MCF 10A (cell line): ENCODE measurements around the gene ISG20L2. TPM values are rescaled to one million over a fixed set of nuclear protein-coding genes. Genes with fewer than 3 reads are reported as not detected.

Experiments used
- BruUV-seq: library from RNA; stranded (reverse); fragments of 400-500 nt; replicated peaks from 2 replicates; lab custom pipeline; 2021; lab: Mats Ljungman, UMichigan
- CTCF ChIA-PET: fragments of 300-600 bp; sonication (Branson Sonifier 250); formaldehyde crosslinking; extraction: SDS; loops from one replicate; lab custom pipeline; 2021; ENCODE audit warnings: antibody characterized with exemption, inconsistent platforms; lab: Yijun Ruan, JAX
- POLR2A ChIA-PET: fragments of 300-600, 350-650 bp; sonication (Branson Sonifier 250); formaldehyde crosslinking; extraction: SDS; loops from one replicate; lab custom pipeline; 2020; ENCODE audit warnings: antibody characterized with exemption, inconsistent platforms; lab: Yijun Ruan, JAX
- DNase-seq: peaks from one replicate; pipeline ENCODE4 v3.0.0-alpha.2; 2018; ENCODE audit not compliant: unreplicated experiment
- H3K27ac Mint-ChIP-seq: one replicate; pipeline ENCODE4 v1.8.0; 2022; ENCODE audit warnings: mild to moderate bottlenecking, low read depth, mixed read lengths; ENCODE audit not compliant: unreplicated experiment
- H3K27me3 Mint-ChIP-seq: one replicate; pipeline ENCODE4 v1.8.0; 2022; ENCODE audit warnings: mixed read lengths; ENCODE audit not compliant: insufficient read depth, unreplicated experiment
- H3K36me3 Mint-ChIP-seq: one replicate; pipeline ENCODE4 v1.8.0; 2022; ENCODE audit warnings: mild to moderate bottlenecking, moderate library complexity, mixed read lengths; ENCODE audit not compliant: insufficient read depth, unreplicated experiment
- H3K4me1 Mint-ChIP-seq: one replicate; pipeline ENCODE4 v1.8.0; 2022; ENCODE audit warnings: mixed read lengths; ENCODE audit not compliant: insufficient read depth, unreplicated experiment
- H3K4me3 Mint-ChIP-seq: one replicate; pipeline ENCODE4 v1.8.0; 2022; ENCODE audit warnings: mild to moderate bottlenecking, moderate library complexity, mixed read lengths; ENCODE audit not compliant: unreplicated experiment
- H3K9me3 Mint-ChIP-seq: one replicate; pipeline ENCODE4 v1.8.0; 2022; ENCODE audit warnings: mixed read lengths; ENCODE audit not compliant: unreplicated experiment
- intact Hi-C: fragments of 100-400 bp; cut with micrococcal nuclease; formaldehyde crosslinking; loops from 2 replicates; pipeline ENCODE4 v1.14.1; 2022
- total RNA-seq: library from RNA; stranded (reverse); gene quantifications from 2 replicates; pipeline ENCODE4 v1.2.3, GENCODE V29; 2022
- TF ChIP-seq, protein P1 (sequence below): fragments of 200-600 bp; IDR thresholded peaks from one replicate; pipeline ENCODE4 v1.8.0; 2022; ENCODE audit warnings: antibody characterized with exemption, mild to moderate bottlenecking; ENCODE audit not compliant: unreplicated experiment

The ISG20L2 gene
- total RNA-seq, 1 experiment from 2014 or later, result 57.5 TPM

DNA sequence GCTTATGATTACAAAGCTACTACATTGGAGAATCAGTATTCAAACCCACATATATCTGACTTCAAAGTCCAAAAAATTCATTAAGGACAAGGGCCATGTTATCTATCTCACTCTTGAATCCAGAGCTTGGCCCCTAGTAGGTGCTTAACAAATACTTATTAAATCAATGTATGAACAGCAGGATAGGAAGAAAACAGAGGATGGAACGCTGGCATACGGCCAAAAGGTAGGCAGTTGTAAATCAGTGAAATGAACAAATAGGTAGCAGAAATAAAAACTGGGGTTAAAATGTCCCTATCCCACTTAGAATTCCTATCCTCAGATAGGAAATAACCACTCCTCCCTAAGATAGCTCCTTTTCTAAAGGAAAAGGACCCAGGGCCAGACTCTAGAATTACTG is 10.3 kb upstream of the ISG20L2 start:
- DNase-seq, result no peak
- Mint-ChIP-seq H3K9me3 (no peaks in the 10 kb centered on the region), H3K36me3 (peaks cover 83% of the 10 kb centered on the region), H3K4me1 (peaks cover 18% of the 10 kb centered on the region), H3K27ac (peak overlapping the region; percentile 39), H3K27me3 (no peaks in the 10 kb centered on the region), H3K4me3 (peak overlapping the region; percentile 100)
- BruUV-seq, result no TSS peak
- ChIA-PET CTCF (interaction anchor here (0.5 to 10.3 kb wide), 3 partner anchors 11 to 29 kb away, joined by 5 to 136 read pairs (median 12); partner anchors contain the start of genes ISG20L2, METTL25B and PRCC), POLR2A (interaction anchor here (0.7 to 10.4 kb wide), 5 partner anchors 9 to 78 kb away, joined by 3 to 375 read pairs (median 194); partner anchors contain the start of genes HDGF, ISG20L2, METTL25B and PRCC)
- intact Hi-C loops, result no loop called here
- TF ChIP-seq, protein P1, sequence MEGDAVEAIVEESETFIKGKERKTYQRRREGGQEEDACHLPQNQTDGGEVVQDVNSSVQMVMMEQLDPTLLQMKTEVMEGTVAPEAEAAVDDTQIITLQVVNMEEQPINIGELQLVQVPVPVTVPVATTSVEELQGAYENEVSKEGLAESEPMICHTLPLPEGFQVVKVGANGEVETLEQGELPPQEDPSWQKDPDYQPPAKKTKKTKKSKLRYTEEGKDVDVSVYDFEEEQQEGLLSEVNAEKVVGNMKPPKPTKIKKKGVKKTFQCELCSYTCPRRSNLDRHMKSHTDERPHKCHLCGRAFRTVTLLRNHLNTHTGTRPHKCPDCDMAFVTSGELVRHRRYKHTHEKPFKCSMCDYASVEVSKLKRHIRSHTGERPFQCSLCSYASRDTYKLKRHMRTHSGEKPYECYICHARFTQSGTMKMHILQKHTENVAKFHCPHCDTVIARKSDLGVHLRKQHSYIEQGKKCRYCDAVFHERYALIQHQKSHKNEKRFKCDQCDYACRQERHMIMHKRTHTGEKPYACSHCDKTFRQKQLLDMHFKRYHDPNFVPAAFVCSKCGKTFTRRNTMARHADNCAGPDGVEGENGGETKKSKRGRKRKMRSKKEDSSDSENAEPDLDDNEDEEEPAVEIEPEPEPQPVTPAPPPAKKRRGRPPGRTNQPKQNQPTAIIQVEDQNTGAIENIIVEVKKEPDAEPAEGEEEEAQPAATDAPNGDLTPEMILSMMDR, result no peak

DNA sequence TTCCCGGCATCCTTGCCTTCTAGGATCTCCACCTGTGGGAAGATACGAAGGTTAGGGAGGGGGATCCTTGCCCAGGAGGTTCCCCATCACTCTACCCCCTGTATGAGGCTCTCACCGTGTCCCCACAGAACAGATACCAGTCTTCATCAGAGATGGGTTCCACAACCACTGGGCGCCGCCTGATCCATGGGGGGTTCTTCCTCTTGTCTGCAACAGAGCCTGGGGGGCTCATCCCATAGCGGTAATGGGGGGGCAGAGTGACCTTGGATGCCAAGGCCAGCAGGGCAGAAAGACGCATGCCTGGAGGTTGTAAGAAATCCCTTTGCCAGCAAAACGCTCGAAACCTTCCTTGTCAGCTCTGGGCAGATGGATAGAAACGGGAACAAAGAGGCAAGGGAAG is 9.8 kb upstream of the ISG20L2 start:
- ChIA-PET POLR2A (interaction anchor here (0.7 to 10.4 kb wide), 5 partner anchors 9 to 77 kb away, joined by 3 to 375 read pairs (median 194); partner anchors contain the start of genes HDGF, ISG20L2, METTL25B and PRCC), CTCF (interaction anchor here (10.3 kb wide), 1 partner anchor 11 kb away, joined by 136 read pairs; the partner anchor contains the start of genes ISG20L2 and METTL25B)

DNA sequence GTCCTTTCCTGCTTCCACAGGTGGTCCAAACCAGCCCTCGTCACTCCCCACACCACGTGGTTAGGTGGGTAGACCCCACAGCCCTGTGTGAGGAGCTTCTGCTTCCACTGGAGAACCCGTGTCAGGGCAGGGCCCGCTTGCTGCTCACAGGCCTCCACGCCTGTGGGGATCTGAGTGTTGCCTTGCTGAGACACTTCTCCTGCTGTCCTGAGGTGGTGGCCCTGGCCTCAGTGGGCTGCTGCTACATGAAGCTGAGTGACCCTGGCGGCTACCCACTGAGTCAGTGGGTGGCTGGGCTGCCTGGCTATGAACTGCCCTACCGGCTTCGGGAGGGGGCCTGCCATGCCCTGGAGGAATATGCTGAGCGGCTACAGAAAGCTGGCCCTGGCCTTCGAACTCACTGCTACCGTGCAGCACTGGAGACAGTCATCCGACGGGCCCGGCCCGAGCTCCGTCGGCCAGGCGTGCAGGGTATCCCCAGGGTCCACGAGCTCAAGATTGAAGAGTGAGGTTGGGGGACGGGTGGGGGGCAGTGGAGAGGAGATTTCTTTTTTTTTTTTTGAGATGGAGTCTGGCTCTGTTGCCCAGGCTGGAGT is 5.5 kb upstream of the ISG20L2 start:
- no peak overlapping the region for H3K4me3 Mint-ChIP-seq
- intact Hi-C loops, result no loop called here

More for the DNA sequence above, 9.8 kb upstream of the ISG20L2 start:
- no peak overlapping the region for H3K4me3 Mint-ChIP-seq
- TF ChIP-seq, protein P1, result no peak
- intact Hi-C loops, result no loop called here
- peaks cover 82% of the 10 kb centered on the region for H3K36me3 Mint-ChIP-seq
- no TSS peak for BruUV-seq
- no peaks in the 10 kb centered on the region for H3K27me3 Mint-ChIP-seq
- H3K9me3 Mint-ChIP-seq, result no peaks in the 10 kb centered on the region
- peak overlapping the region; percentile 39 for H3K27ac Mint-ChIP-seq
- peaks cover 13% of the 10 kb centered on the region for H3K4me1 Mint-ChIP-seq
- no peak for DNase-seq

More for the DNA sequence above, 5.5 kb upstream of the ISG20L2 start:
- peak overlapping the region; percentile 66 for H3K27ac Mint-ChIP-seq
- ChIA-PET POLR2A (interaction anchor here (2.4 to 3.6 kb wide), 2 partner anchors 18 to 34 kb away, joined by 13 to 20 read pairs; partner anchors contain the start of genes HDGF and PRCC), CTCF (interaction anchor here (0.7 to 1.3 kb wide), 4 partner anchors 9 to 157 kb away, joined by 3 to 4 read pairs (median 4); partner anchors contain the start of gene NES)
- TF ChIP-seq, protein P1, result no peak
- H3K27me3 Mint-ChIP-seq, result no peaks in the 10 kb centered on the region
- peaks cover 56% of the 10 kb centered on the region for H3K36me3 Mint-ChIP-seq
- DNase-seq, result no peak
- no TSS peak for BruUV-seq
- H3K4me1 Mint-ChIP-seq, result peaks cover 16% of the 10 kb centered on the region
- no peaks in the 10 kb centered on the region for H3K9me3 Mint-ChIP-seq
